ENCODE results near the gene CCDC3.

- TF ChIP-seq CTCF (IDR thresholded peaks at IDR 0.05; ENCODE audit: insufficient read depth, low read length) = no peak
- TF ChIP-seq POLR2AphosphoS5 (IDR thresholded peaks at IDR 0.05; ENCODE audit: low read depth) = no peak
- no peak for TF ChIP-seq REST (IDR thresholded peaks at IDR 0.05; ENCODE audit: insufficient replicate concordance, low read depth)
- no peak for TF ChIP-seq GABPA (IDR thresholded peaks at IDR 0.05; ENCODE audit: low read depth)
- no peak for TF ChIP-seq SPI1 (IDR thresholded peaks at IDR 0.05; ENCODE audit: borderline replicate concordance, low read depth)
Measured at GRCh38 chr10:12945690-12946359, 55.7 kb downstream of the CCDC3 start.

Measured in HL-60 (cell line).